ENCODE results near the gene UNKL. TPM values are rescaled to one million over a fixed set of nuclear protein-coding genes. Genes with fewer than 3 reads are reported as not detected.

The UNKL gene
- total RNA-seq, 1 donor from 2014 or later = 6.1 TPM

GRCh38 chr16:1451702-1452392 lies 37.3 kb upstream of the UNKL start:
- Mint-ChIP-seq H3K4me1 (no peaks in the 10 kb centered on the region), H3K36me3 (peaks cover 6% of the 10 kb centered on the region), H3K9me3 (no peaks in the 10 kb centered on the region), H3K4me3 (no peak overlapping the region), H3K27ac (peak overlapping the region; percentile 87), H3K27me3 (ENCODE audit: insufficient read depth, low read depth) (peaks cover 3% of the 10 kb centered on the region)
- Histone ChIP-seq H3K4me1 (no peaks in the 10 kb centered on the region), H3K36me3 (no peaks in the 10 kb centered on the region), H4K20me1 (ENCODE audit: low read depth) (no peaks in the 10 kb centered on the region), H3K4me3 (no peak overlapping the region), H2AFZ (replicated peaks) (no peak overlapping the region), H3K27ac (no peak overlapping the region), H3K4me2 (no peak overlapping the region), H3K9ac (no peak overlapping the region), H3K27me3 (no peaks in the 10 kb centered on the region), H3K79me2 (ENCODE audit: low read depth) (no peaks in the 10 kb centered on the region), H3K9me3 (ENCODE audit: low read depth) (no peaks in the 10 kb centered on the region), H3F3A (ENCODE audit: low read depth) (no peaks in the 10 kb centered on the region)
- DNase-seq (ENCODE audit: low spot score) = no peak
- TF ChIP-seq EZH2phosphoT487 (IDR thresholded peaks at IDR 0.05) (no peak), EZH2 (IDR thresholded peaks at IDR 0.05) (no peak), CTCF (IDR thresholded peaks at IDR 0.05) (no peak)

GRCh38 chr16:1450841-1451240 lies 36.3 kb upstream of the UNKL start:
- no peak overlapping the region for H3K4me2 ChIP-seq
- H3K27ac ChIP-seq = no peak overlapping the region
- H3K27ac Mint-ChIP-seq = no peak overlapping the region
- no peaks in the 10 kb centered on the region for H3K4me1 Mint-ChIP-seq
- H3K79me2 ChIP-seq (ENCODE audit: low read depth) = no peaks in the 10 kb centered on the region
- peaks cover 3% of the 10 kb centered on the region for H3K27me3 Mint-ChIP-seq (ENCODE audit: insufficient read depth, low read depth)
- peaks cover 6% of the 10 kb centered on the region for H3K36me3 Mint-ChIP-seq
- no peaks in the 10 kb centered on the region for H3K4me1 ChIP-seq
- H3K36me3 ChIP-seq = no peaks in the 10 kb centered on the region
- H2AFZ ChIP-seq (replicated peaks) = no peak overlapping the region
- no peaks in the 10 kb centered on the region for H3K9me3 Mint-ChIP-seq
- no peaks in the 10 kb centered on the region for H3K9me3 ChIP-seq (ENCODE audit: low read depth)
- H3K9ac ChIP-seq = no peak overlapping the region
- no peak for TF ChIP-seq EZH2phosphoT487 (IDR thresholded peaks at IDR 0.05)
- no peak for TF ChIP-seq CTCF (IDR thresholded peaks at IDR 0.05)
- no peak for TF ChIP-seq EZH2 (IDR thresholded peaks at IDR 0.05)
- no peak for DNase-seq (ENCODE audit: low spot score)
- H4K20me1 ChIP-seq (ENCODE audit: low read depth) = no peaks in the 10 kb centered on the region
- no peaks in the 10 kb centered on the region for H3F3A ChIP-seq (ENCODE audit: low read depth)
- no peaks in the 10 kb centered on the region for H3K27me3 ChIP-seq
- H3K4me3 ChIP-seq = no peak overlapping the region
- no peak overlapping the region for H3K4me3 Mint-ChIP-seq

- Histone ChIP-seq H3K4me3 (no peak overlapping the region), H3K79me2 (ENCODE audit: low read depth) (no peaks in the 10 kb centered on the region), H3K9ac (no peak overlapping the region), H3K4me2 (no peak overlapping the region), H2AFZ (replicated peaks) (no peak overlapping the region), H3K36me3 (no peaks in the 10 kb centered on the region), H4K20me1 (ENCODE audit: low read depth) (no peaks in the 10 kb centered on the region), H3K9me3 (ENCODE audit: low read depth) (no peaks in the 10 kb centered on the region), H3K27ac (no peak overlapping the region), H3K27me3 (no peaks in the 10 kb centered on the region), H3K4me1 (no peaks in the 10 kb centered on the region), H3F3A (ENCODE audit: low read depth) (no peaks in the 10 kb centered on the region)
- H3K27me3 Mint-ChIP-seq (ENCODE audit: insufficient read depth, low read depth) = peaks cover 3% of the 10 kb centered on the region
- no peak for DNase-seq (ENCODE audit: low spot score)
- peaks cover 6% of the 10 kb centered on the region for H3K36me3 Mint-ChIP-seq
- no peak overlapping the region for H3K27ac Mint-ChIP-seq
- TF ChIP-seq EZH2 (IDR thresholded peaks at IDR 0.05) (no peak), CTCF (IDR thresholded peaks at IDR 0.05) (no peak), EZH2phosphoT487 (IDR thresholded peaks at IDR 0.05) (no peak)
- no peak overlapping the region for H3K4me3 Mint-ChIP-seq
- no peaks in the 10 kb centered on the region for H3K4me1 Mint-ChIP-seq
- H3K9me3 Mint-ChIP-seq = no peaks in the 10 kb centered on the region
These were observed 35.7 kb upstream of the UNKL start for GRCh38 chr16:1450218-1450617.

Data from neural progenitor cell (in vitro differentiated cells).